ENCODE results near the gene OSER1. TPM values are rescaled to one million over a fixed set of nuclear protein-coding genes. Genes with fewer than 3 reads are reported as not detected.

Gene OSER1
- polyA plus RNA-seq, 1 donor: 28.2 TPM

Other genes with a start within 250 kb of the OSER1 start
- 105 TPM for gene JPH2, start 23.6 kb downstream of the OSER1 start, polyA plus RNA-seq (ENCODE audit: insufficient read length)
- 0.46 TPM for gene GDAP1L1, start 36.5 kb upstream of the OSER1 start, polyA plus RNA-seq (ENCODE audit: insufficient read length)
- 7.5 TPM for gene FITM2, start 100.4 kb upstream of the OSER1 start, polyA plus RNA-seq (ENCODE audit: insufficient read length)
- not detected for gene R3HDML, start 126.3 kb upstream of the OSER1 start, polyA plus RNA-seq (ENCODE audit: insufficient read length)
- gene HNF4A, start 144.9 kb upstream of the OSER1 start, polyA plus RNA-seq (ENCODE audit: insufficient read length): not detected